GM19238 (cell line): ENCODE data around the gene ABCA7.

Experiments
- DNase-seq: peaks from one replicate; pipeline ENCODE4 v3.0.0; 2011; ENCODE audit warnings: low spot score; ENCODE audit not compliant: insufficient read length

Gene ABCA7

GRCh38 chr19:1085053-1085658 lies 45.2 kb downstream of the ABCA7 start:
- DNase-seq: no peak

DNA sequence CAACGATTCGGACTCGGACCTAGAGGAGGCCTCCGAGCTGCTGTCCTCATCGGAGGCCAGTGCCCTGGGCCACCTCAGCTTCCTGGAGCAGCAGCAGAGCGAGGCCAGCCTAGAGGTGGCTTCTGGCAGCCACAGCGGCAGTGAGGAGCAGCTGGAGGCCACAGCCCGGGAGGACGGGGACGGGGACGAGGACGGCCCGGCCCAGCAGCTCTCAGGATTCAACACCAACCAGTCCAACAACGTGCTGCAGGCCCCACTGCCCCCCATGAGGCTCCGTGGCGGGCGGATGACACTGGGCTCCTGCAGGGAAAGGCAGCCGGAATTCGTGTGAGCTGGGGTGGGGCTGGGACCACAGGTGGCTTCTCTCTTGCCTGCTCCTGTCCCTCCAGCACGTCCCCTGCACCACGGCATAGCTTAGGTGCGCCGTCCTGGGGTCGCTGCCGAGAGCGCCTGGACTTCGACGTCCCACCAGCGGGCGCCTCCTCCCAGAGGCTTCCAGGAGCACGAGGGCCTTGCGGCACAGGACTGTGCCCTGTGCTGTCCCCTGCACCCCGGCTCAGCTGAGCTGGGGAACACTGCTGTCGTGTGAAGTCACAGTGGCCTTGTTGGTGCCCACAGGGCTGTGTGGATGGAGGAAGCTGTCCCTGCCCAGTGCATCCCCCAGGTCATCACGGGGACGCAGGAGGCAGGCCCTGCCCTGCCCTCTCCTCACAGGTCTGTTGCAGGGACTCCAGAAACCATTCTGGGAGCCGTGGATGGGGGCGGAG lies 46.0 kb downstream of the ABCA7 start:
- DNase-seq: no peak

DNA sequence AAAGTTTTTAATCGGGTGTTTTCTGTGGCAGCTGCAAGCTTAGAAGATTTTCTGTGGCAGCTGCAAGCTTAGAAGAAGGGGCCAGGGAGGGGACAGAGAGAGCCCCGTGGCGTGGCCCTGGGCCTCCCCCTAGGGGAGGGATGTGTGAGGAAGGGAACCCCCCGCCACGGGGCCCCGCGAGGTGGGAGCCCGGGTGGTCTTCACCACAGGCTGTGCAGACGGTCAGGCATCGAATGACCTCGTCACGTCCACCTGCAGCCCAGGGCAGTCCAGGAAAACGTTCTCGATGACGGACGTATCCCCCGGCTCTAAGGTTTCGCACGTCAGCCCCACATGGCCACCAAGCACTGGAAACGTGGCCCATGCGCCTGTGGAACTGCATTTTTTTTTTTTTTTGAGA lies 46.7 kb downstream of the ABCA7 start:
- DNase-seq: no peak

DNA sequence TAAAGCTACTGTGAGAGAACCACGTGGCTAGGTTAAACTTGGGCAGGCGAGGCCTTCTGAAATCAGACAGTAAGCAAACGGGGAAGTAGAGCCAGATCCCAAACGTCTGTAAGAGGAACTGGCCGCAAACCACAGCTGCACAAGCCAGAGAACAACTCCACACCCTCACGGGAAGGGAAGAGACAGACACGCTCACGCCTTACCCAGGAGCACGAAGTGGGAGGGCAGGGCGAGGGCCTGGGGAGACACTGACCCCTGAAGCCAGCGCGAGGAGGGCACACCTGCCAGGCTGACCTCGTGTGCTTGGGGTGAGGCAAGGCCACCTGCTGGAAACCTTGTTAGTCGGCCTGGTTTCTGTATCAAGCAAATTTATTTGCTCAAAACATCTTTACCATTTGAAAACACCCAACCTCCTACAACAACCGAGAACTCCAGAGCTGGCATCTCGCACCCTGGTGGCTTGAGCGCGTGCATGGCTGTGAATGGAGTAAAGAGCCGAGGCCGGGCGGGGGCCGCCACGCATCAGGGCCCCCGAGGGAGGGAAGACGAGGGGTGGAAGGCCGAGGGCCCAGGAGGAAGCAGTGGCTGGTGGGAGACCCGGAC lies 48.0 kb downstream of the ABCA7 start:
- no peak for DNase-seq

DNA sequence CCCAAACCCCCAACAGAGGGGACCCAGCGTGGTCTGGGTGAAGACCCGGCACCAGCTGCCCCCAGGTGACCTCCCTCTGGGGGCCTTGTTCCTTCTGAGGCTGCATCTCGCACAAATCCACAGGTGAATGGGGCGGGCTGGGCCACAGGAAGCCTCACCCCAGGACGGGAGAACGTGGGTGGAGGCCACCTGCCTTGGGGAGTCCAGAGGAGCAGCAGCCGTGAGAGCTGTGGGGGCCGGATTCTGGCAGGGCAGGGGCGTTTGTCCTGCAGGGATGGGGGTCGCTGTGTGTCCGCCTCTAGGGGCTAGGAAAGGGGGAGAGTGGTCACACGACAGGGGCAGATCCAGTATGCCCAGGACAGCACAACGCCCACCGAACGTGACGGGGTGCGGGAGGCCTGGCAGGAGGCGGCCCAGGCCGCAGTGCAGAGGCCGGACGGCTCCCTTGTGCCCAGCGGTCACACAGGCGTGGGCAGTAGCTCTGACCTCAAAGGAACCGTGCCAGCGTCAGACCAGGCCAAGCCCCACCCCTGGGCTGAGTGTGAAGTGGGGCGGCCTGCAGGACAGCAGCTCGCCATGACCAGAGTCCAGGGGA lies 48.6 kb downstream of the ABCA7 start:
- DNase-seq: no peak

DNA sequence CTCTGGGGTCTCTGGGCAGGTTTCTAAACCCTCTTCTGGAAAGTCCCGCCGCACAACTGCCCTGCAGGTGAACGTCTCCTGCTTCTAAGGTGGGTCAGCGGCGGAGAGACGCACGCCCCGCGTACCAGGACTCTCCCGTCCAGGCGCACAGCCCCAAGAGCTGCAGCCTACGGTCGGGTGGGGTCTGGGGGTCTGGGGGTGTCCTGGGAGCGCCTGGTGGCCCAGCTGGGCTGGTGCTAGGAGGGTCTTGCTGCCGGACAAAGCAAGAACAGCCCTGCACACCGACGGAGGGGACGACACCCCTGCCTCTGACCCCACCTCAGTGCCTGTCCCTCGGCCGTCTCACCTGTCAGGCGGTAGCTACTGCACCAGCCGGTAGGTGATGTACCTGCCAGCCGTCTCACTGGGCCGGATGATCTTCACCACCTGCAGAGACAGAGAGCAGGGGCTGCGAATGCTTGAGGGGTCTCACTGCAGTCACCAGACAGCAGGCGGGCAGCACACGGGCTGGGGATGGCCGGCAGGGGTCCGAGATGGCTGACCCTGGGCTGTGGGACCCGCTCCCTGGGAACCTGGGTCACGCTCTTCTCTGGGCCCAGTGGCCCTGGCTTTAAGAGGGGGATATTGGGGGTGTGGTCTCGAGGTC lies 49.3 kb downstream of the ABCA7 start:
- no peak for DNase-seq

GRCh38 chr19:1089891-1090290 lies 50.0 kb downstream of the ABCA7 start:
- DNase-seq: no peak

- DNase-seq: no peak
These were observed 51.0 kb downstream of the ABCA7 start for GRCh38 chr19:1090731-1091543.

GRCh38 chr19:1091544-1092175 lies 51.8 kb downstream of the ABCA7 start:
- DNase-seq: no peak

- no peak for DNase-seq
These were observed 53.4 kb downstream of the ABCA7 start for GRCh38 chr19:1093330-1093729.

DNA sequence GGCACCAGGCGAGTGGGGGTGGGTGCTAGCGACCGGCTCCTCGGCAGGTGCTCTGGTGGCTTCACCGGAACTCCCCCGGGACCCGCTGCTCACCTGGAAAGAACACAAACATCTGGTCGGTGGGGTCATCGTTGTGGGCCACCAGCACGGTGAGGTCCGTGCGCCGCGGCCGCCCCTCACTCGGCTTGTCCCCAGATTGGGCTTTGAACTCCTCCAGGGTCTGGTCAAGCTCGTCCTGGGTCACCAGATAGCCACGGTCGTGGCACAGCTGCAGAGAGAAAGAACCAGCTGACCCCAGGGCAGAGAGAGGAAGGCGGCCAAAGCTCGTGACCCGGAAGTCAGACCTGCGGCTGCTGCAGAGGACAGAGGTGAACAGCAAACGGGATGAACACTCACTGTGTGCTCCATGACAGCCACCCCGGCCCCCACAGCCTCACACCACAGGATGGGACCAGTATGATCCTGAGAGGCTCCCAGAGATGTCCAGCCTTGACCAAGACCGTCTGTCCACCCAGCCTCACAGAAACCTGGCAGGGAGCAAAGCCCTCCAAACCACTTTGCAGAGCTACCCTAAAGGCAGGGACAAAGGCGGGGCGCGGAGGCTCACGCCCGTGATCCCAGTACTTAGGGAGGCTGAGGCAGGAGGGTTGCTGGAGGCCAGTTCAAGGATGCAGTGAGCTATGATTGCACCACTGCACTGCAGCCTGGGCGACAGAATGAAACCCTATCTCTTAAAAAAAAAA lies 54.1 kb downstream of the ABCA7 start:
- DNase-seq: no peak

DNA sequence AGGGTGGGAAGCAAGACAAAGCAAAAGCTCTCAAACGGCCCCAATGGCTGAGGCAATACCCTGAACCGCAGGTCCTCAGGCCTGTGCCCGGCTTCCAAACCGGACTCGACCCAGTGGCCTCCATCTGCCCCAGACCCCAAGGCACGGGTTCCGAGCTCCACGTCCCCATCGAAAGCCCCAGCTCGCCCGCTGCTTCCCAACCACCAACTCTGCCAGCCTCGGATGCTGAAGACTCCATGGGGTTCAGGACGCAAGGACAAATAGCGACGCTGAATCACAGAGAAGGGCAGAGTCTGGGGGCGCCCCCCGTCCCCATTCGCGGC lies 54.7 kb downstream of the ABCA7 start:
- no peak for DNase-seq

- DNase-seq: peak; percentile 99
These were observed 55.2 kb downstream of the ABCA7 start, which contains the start of gene POLR2E for GRCh38 chr19:1094978-1095701. Gene POLR2E (minus strand): TSS chr19:1095375. CDS start chr19:1095315, 60 bp downstream.

- no peak for DNase-seq
These were observed 57.9 kb downstream of the ABCA7 start for GRCh38 chr19:1097810-1098176.

GRCh38 chr19:1098177-1099051 lies 58.5 kb downstream of the ABCA7 start:
- DNase-seq: no peak

DNA sequence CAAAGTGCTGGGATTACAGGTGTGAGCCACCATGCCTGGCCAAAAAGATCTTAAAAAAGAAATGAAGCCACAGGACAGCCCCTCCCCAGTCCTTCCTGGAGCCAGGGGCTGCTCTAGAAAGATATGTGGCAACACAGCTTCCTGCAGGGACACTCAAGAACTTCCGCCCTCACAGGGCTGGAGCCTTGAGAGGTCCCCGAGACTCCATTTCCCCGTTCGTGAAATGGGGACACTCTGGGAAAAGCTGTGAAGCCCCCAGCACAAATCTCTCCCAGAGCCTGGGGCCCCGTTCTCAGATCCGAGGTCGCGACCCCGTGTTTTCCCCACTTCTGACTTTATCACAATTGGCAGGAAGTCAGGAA lies 61.4 kb downstream of the ABCA7 start:
- DNase-seq: no peak

DNA sequence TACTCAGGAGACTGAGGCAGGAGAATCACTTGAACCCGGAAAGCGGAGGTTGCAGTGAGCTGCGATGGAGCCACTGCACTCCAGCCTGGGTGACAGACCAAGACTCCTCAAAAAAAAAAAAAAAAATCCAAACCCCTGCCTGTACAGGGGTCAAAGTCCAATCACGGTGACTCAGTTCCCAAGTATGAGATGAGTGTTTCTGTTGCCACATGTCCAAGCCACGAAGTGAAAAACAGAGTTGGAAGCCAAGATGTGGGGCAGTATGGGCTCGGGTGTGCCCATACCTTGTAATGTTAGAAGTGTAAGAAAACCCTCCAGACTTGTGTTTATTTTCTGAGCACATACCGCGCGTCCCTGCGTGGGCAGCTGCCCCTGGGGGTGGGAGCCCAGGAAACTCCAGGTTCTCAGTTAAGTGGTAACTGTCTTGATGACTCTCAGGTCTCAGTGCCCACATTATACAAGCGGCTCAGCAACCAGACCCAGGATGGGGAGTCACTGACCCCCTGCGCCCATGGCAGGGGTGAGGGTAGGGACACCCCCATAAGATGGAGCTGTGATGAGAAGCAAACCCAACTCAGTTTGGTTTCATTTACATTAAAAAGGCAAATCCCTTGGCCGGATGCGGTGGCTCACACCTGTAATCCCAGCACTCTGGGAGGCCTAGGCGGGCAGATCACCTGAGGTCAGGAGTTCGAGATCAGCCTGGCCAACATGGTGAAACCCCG lies 62.7 kb downstream of the ABCA7 start:
- DNase-seq: no peak
